ENCODE measurements around the gene LEFTY1.

- TF ChIP-seq GATA2 (IDR thresholded peaks at IDR 0.05; ENCODE audit: low read depth, low read length): no peak
- TF ChIP-seq GATA3 (IDR thresholded peaks at IDR 0.05; ENCODE audit: low read depth, low read length): no peak
These were observed 37.1 kb downstream of the LEFTY1 start for GRCh38 chr1:225851805-225852204.

Measured in SH-SY5Y (cell line).